ENCODE data around the gene ERGIC3. TPM values are rescaled to one million over a fixed set of nuclear protein-coding genes. Genes with fewer than 3 reads are reported as not detected.

The ERGIC3 gene
- polyA plus RNA-seq, 2 of the 4 experiments (the other 2 are of a cell fraction), result 239 to 343 TPM

GRCh38 chr20:35518955-35519354, 22.9 kb upstream of the ERGIC3 start:
- TF ChIP-seq CEBPB (IDR thresholded peaks at IDR 0.05) (0 out of 4 replicates have a peak, but pooled peaks of 1 of the 2 experiments have one; percentile 12), SMC3 (IDR thresholded peaks at IDR 0.05) (no peak)
- DNase-seq (ENCODE audit: low read depth in 1 of 2, low spot score in 1 of 2) (no peak), FAIRE-seq (no peak), ATAC-seq (no peak)
- CTCF ChIA-PET, result interaction anchor here (0.8 to 1.8 kb wide), 2 partner anchors 12 to 435 kb away, joined by 4 to 5 read pairs; partner anchors contain the start of gene SCAND1
- 82% methylated on average over 9 of the region's 9 CpGs for WGBS (ENCODE audit: missing lambda C conversion rate)
- H3K27ac ChIP-seq, result no peak overlapping the region
- H3K4me3 ChIP-seq, result no peak overlapping the region
- no peak overlapping the region for H3K4me2 ChIP-seq
- peaks cover 11% of the 10 kb centered on the region; the same call in 2 of the 3 replicates for H3K4me1 ChIP-seq
- no peaks in the 10 kb centered on the region for H3K9me3 ChIP-seq
- POLR2A ChIA-PET, result no interaction called here

GRCh38 chr20:35523298-35523888, 18.5 kb upstream of the ERGIC3 start:
- FAIRE-seq, result no peak
- H3K4me3 ChIP-seq, result no peak overlapping the region
- no peak overlapping the region for H3K4me2 ChIP-seq
- ATAC-seq, result peak; percentile 86 to 91
- no peak overlapping the region for H3K27ac ChIP-seq
- TF ChIP-seq CTCF (IDR thresholded peaks at IDR 0.05) (peak; percentile 23; the same call in 1 of the 3 replicates), RAD21 (conservative IDR thresholded peaks at IDR 0.05 in 1 of 2, IDR thresholded peaks at IDR 0.05 in 1 of 2) (peak in 1 of 2 experiments; percentile 39; a peak in 2 of 5 replicates), POLR2AphosphoS2 (conservative IDR thresholded peaks at IDR 0.05; ENCODE audit: low read length) (no peak)
- 48% methylated on average over 6 of the region's 6 CpGs for WGBS (ENCODE audit: missing lambda C conversion rate)
- CTCF ChIA-PET, result interaction anchor here (0.8 to 1.6 kb wide), 3 partner anchors 8 to 13 kb away, joined by 3 to 4 read pairs (median 3); no protein-coding TSS in a partner anchor
- POLR2A ChIA-PET, result no interaction called here
- H3K4me1 ChIP-seq, result no peaks in the 10 kb centered on the region
- DNase-seq (ENCODE audit: low read depth in 1 of 2, low spot score in 1 of 2), result peak; percentile 23 to 76
- no peaks in the 10 kb centered on the region for H3K9me3 ChIP-seq

- Histone ChIP-seq H3K27ac (no peak overlapping the region), H3K4me3 (no peak overlapping the region), H3K9me3 (no peaks in the 10 kb centered on the region), H3K4me2 (no peak overlapping the region), H3K4me1 (no peaks in the 10 kb centered on the region)
- FAIRE-seq (no peak), ATAC-seq (no peak), DNase-seq (ENCODE audit: low read depth in 1 of 2, low spot score in 1 of 2) (no peak)
- WGBS (ENCODE audit: missing lambda C conversion rate), result 89% methylated on average over 1 of the region's 1 CpG
- CTCF ChIA-PET, result interaction anchor here (0.6 to 2.1 kb wide), 5 partner anchors 10 to 62 kb away, joined by 3 to 6 read pairs (median 4); no protein-coding TSS in a partner anchor
- POLR2A ChIA-PET, result no interaction called here
- no peak for TF ChIP-seq BHLHE40 (IDR thresholded peaks at IDR 0.05; ENCODE audit: low read depth, low read length)
- TF ChIP-seq TFCP2L1 (CRISPR knock-in tag; IDR thresholded peaks at IDR 0.05), result no peak
- TF ChIP-seq REST (IDR thresholded peaks at IDR 0.05), result no peak
- no peak for TF ChIP-seq SMC3 (IDR thresholded peaks at IDR 0.05)
These were observed 16.2 kb upstream of the ERGIC3 start for GRCh38 chr20:35525639-35526038.

- WGBS (ENCODE audit: missing lambda C conversion rate), result 87% methylated on average over 12 of the region's 12 CpGs
- no peak overlapping the region for H3K4me3 ChIP-seq
- POLR2A ChIA-PET, result interaction anchor here (0.6 kb wide), 1 partner anchor 58 kb away, joined by 3 read pairs; no protein-coding TSS in a partner anchor
- no peak overlapping the region for H3K27ac ChIP-seq
- no peaks in the 10 kb centered on the region for H3K9me3 ChIP-seq
- H3K4me2 ChIP-seq, result no peak overlapping the region
- no peaks in the 10 kb centered on the region for H3K4me1 ChIP-seq
- ATAC-seq (no peak), FAIRE-seq (no peak), DNase-seq (ENCODE audit: low read depth in 1 of 2, low spot score in 1 of 2) (no peak)
- TF ChIP-seq CHD4 (IDR thresholded peaks at IDR 0.05; ENCODE audit: borderline replicate concordance) (no peak), CTCF (IDR thresholded peaks at IDR 0.05) (no peak), RARB (CRISPR knock-in tag; IDR thresholded peaks at IDR 0.05) (no peak), TFCP2L1 (CRISPR knock-in tag; IDR thresholded peaks at IDR 0.05) (no peak), ZC3H11A (IDR thresholded peaks at IDR 0.05) (no peak)
- CTCF ChIA-PET, result interaction anchor here (0.7 to 2.1 kb wide), 4 partner anchors 15 to 114 kb away, joined by 3 to 6 read pairs (median 3); no protein-coding TSS in a partner anchor
These were observed 14.6 kb upstream of the ERGIC3 start for GRCh38 chr20:35527122-35527769.

All from A549 (cell line).